GM12878 (cell line): ENCODE measurements around the gene SH3BP5. TPM values are rescaled to one million over a fixed set of nuclear protein-coding genes. Genes with fewer than 3 reads are reported as not detected.

Source experiments
- ATF7 ChIP-seq: fragments of 450-650 bp; IDR thresholded peaks from 2 replicates; pipeline ENCODE4 v1.6.1; 2016; ENCODE audit warnings: low read depth, mild to moderate bottlenecking
- CBX3 ChIP-seq: fragments of 200-600 bp; sonication (generic); IDR thresholded peaks from 2 replicates; pipeline ENCODE4 v1.6.1; 2016; ENCODE audit warnings: low read depth, borderline replicate concordance
- EGR1 ChIP-seq, 2 experiments: IDR thresholded peaks; 1 replicate in 1 of 2; 2 replicates in 1 of 2; pipeline ENCODE4 v1.6.1; 2011 to 2012; ENCODE audit warnings: low read depth in 2 of 2, low read length in 2 of 2, borderline replicate concordance in 1 of 2, mild to moderate bottlenecking in 1 of 2, moderate library complexity in 1 of 2
- EZH2 ChIP-seq: IDR thresholded peaks from 2 replicates; pipeline ENCODE4 v1.6.1; 2012; ENCODE audit warnings: low read depth, mild to moderate bottlenecking, control low read depth, inconsistent platforms, low read length, borderline replicate concordance; ENCODE audit not compliant: control insufficient read depth
- HDGF ChIP-seq: fragments of 450-650 bp; IDR thresholded peaks from 2 replicates; pipeline ENCODE4 v1.6.1; 2016; ENCODE audit warnings: antibody characterized with exemption
- MEF2A ChIP-seq: IDR thresholded peaks from 2 replicates; pipeline ENCODE4 v1.6.1; 2011; ENCODE audit warnings: low read depth, mild to moderate bottlenecking, low read length, moderate library complexity; ENCODE audit not compliant: insufficient read depth
- PAX5 ChIP-seq: IDR thresholded peaks from 2 replicates; pipeline ENCODE4 v1.6.1; 2011; ENCODE audit warnings: low read depth, low read length, borderline replicate concordance
- PML ChIP-seq: IDR thresholded peaks from 2 replicates; pipeline ENCODE4 v1.6.1; 2012; ENCODE audit warnings: low read length, inconsistent platforms
- RELA ChIP-seq: fragments of 450-650 bp; IDR thresholded peaks from 2 replicates; pipeline ENCODE4 v1.8.0; 2014; ENCODE audit warnings: borderline replicate concordance; ENCODE audit not compliant: partially characterized antibody
- SMC3 ChIP-seq: IDR thresholded peaks from 2 replicates; pipeline ENCODE4 v1.6.1; 2011; ENCODE audit warnings: low read length, improper control_type of control experiment, borderline replicate concordance
- TCF12 ChIP-seq: IDR thresholded peaks from 2 replicates; pipeline ENCODE4 v1.6.1; 2011; ENCODE audit warnings: low read depth, mild to moderate bottlenecking, low read length
- TCF3 ChIP-seq: IDR thresholded peaks from 2 replicates; pipeline ENCODE4 v1.6.1; 2012; ENCODE audit warnings: low read depth, mild to moderate bottlenecking, low read length, borderline replicate concordance; ENCODE audit not compliant: insufficient read depth
- polyA plus RNA-seq, 11 experiments: library from polyadenylated mRNA; depleted of rRNA in 4 of 11; unstranded in 6 of 11; stranded (reverse) in 5 of 11; fragments of >200 nt; fragmentation: Nextera tagmentation in 4 of 11; fragmentation: Illumina TruSeq in 1 of 11; extraction: Ambion mirVana in 4 of 11; extraction: Trizol in 1 of 11; gene quantifications; 1 replicate in 1 of 11; 2 replicates in 10 of 11; pipeline versions ENCODE4 v1.2.1 to v1.2.3, GENCODE V29; 2011 to 2016; ENCODE audit warnings: inconsistent platforms in 2 of 11, missing spikeins in 2 of 11, low read depth in 1 of 11
- total RNA-seq, 4 experiments: library from RNA; depleted of rRNA in 3 of 4; stranded (reverse); fragments of >200 nt in 3 of 4; fragmentation: Illumina TruSeq in 1 of 4; extraction: Trizol in 1 of 4; gene quantifications; 2 replicates each; pipeline versions ENCODE4 v1.2.1 to v1.2.3, GENCODE V29; 2013 to 2021
- TF ChIP-seq, protein P1 (sequence below): fragments of 450-650 bp; IDR thresholded peaks from 2 replicates; pipeline ENCODE4 v1.6.1; 2016; ENCODE audit warnings: mild to moderate bottlenecking
- TF ChIP-seq, protein P2 (sequence below): fragments of 450-650 bp; conservative IDR thresholded peaks from 2 replicates; pipeline ENCODE4 v1.6.1; 2017; ENCODE audit warnings: mild to moderate bottlenecking, moderate library complexity
- TF ChIP-seq, protein P3 (sequence below): fragments of 450-650 bp; IDR thresholded peaks from 2 replicates; pipeline ENCODE4 v1.6.1; 2017; ENCODE audit warnings: mild to moderate bottlenecking, moderate library complexity

SH3BP5 gene
- total and polyA plus RNA-seq, 10 of the 15 experiments (the other 5 are each of a cell fraction or from before 2014, with no cell fraction given), result 14.9 to 87.5 (median 43.7) TPM

DNA sequence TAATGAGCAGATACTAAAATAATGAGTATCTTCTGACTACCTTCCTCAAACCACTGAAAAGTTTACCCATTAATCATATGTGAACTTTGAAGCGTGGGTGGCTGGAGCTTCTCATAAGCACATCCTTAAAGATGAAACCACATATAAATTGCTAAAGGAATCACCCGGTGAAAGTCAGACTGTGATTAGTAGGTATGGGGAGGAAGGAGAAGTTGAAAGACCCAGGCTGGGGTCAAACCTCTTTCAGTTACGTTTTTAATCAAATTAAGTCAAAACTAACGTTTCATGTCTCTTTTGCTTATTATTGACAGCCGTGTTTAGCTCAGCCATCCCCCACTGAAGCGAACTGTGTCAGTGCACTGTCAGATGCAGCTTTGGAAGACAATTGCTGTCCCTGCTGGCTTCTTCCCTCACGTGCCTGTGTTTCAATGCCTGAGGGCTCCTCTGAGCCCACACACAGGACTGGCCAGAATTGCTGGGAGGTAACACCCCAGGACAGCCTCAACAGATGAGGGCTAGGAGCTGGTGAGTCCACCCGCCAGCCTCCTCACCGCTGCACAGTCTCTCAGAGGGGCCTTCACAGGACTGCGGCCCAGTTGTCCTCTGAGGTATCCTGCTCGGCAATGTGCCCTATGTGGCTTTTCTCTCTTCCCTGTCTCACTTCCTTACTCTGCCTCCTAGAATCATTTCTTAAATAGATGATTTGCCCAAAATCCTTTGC, 29.3 kb upstream of the SH3BP5 start (continued):
- TF ChIP-seq SMC3, result peak; percentile 11; the same call in 1 of the 2 replicates
- TF ChIP-seq, protein P1, sequence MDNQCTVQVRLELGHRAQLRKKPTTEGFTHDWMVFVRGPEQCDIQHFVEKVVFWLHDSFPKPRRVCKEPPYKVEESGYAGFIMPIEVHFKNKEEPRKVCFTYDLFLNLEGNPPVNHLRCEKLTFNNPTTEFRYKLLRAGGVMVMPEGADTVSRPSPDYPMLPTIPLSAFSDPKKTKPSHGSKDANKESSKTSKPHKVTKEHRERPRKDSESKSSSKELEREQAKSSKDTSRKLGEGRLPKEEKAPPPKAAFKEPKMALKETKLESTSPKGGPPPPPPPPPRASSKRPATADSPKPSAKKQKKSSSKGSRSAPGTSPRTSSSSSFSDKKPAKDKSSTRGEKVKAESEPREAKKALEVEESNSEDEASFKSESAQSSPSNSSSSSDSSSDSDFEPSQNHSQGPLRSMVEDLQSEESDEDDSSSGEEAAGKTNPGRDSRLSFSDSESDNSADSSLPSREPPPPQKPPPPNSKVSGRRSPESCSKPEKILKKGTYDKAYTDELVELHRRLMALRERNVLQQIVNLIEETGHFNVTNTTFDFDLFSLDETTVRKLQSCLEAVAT, result peak; percentile 83
- peak; percentile 87; the same call in 1 of the 2 replicates for TF ChIP-seq TCF3
- 0 out of 2 replicates have a peak, but pooled peaks have one; percentile 64 for TF ChIP-seq EZH2
- TF ChIP-seq PAX5, result peak; percentile 96
- TF ChIP-seq ATF7, result peak; percentile 96
- peak; percentile 66 for TF ChIP-seq RELA
- no peak for TF ChIP-seq HDGF
- TF ChIP-seq, protein P2, sequence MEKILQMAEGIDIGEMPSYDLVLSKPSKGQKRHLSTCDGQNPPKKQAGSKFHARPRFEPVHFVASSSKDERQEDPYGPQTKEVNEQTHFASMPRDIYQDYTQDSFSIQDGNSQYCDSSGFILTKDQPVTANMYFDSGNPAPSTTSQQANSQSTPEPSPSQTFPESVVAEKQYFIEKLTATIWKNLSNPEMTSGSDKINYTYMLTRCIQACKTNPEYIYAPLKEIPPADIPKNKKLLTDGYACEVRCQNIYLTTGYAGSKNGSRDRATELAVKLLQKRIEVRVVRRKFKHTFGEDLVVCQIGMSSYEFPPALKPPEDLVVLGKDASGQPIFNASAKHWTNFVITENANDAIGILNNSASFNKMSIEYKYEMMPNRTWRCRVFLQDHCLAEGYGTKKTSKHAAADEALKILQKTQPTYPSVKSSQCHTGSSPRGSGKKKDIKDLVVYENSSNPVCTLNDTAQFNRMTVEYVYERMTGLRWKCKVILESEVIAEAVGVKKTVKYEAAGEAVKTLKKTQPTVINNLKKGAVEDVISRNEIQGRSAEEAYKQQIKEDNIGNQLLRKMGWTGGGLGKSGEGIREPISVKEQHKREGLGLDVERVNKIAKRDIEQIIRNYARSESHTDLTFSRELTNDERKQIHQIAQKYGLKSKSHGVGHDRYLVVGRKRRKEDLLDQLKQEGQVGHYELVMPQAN, result 0 out of 2 replicates have a peak, but pooled peaks have one; percentile 30
- TF ChIP-seq CBX3, result no peak
- TF ChIP-seq MEF2A, result peak; percentile 93
- TF ChIP-seq, protein P3, sequence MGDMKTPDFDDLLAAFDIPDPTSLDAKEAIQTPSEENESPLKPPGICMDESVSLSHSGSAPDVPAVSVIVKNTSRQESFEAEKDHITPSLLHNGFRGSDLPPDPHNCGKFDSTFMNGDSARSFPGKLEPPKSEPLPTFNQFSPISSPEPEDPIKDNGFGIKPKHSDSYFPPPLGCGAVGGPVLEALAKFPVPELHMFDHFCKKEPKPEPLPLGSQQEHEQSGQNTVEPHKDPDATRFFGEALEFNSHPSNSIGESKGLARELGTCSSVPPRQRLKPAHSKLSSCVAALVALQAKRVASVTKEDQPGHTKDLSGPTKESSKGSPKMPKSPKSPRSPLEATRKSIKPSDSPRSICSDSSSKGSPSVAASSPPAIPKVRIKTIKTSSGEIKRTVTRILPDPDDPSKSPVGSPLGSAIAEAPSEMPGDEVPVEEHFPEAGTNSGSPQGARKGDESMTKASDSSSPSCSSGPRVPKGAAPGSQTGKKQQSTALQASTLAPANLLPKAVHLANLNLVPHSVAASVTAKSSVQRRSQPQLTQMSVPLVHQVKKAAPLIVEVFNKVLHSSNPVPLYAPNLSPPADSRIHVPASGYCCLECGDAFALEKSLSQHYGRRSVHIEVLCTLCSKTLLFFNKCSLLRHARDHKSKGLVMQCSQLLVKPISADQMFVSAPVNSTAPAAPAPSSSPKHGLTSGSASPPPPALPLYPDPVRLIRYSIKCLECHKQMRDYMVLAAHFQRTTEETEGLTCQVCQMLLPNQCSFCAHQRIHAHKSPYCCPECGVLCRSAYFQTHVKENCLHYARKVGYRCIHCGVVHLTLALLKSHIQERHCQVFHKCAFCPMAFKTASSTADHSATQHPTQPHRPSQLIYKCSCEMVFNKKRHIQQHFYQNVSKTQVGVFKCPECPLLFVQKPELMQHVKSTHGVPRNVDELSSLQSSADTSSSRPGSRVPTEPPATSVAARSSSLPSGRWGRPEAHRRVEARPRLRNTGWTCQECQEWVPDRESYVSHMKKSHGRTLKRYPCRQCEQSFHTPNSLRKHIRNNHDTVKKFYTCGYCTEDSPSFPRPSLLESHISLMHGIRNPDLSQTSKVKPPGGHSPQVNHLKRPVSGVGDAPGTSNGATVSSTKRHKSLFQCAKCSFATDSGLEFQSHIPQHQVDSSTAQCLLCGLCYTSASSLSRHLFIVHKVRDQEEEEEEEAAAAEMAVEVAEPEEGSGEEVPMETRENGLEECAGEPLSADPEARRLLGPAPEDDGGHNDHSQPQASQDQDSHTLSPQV, result no peak
- peak in 1 of 2 experiments; percentile 91; a peak in 2 of 3 replicates for TF ChIP-seq EGR1 (IDR thresholded peaks at IDR 0.05; ENCODE audit: borderline replicate concordance in 1 of 2, low read depth in 2 of 2, low read length in 2 of 2)
- peak; percentile 80 for TF ChIP-seq TCF12
- peak; percentile 71; the same call in 1 of the 2 replicates for TF ChIP-seq PML
